ENCODE measurements around the gene NUP62CL. TPM values are rescaled to one million over a fixed set of nuclear protein-coding genes. Genes with fewer than 3 reads are reported as not detected.

Gene NUP62CL
- total and polyA plus RNA-seq, 2 donors (not counting 1 experiment from before 2014, with no cell fraction given) = 0.89 to 3.2 TPM

GRCh38 chrX:107206697-107207065 is 448 bp upstream of the NUP62CL start:
- POLR2A ChIA-PET = no interaction called here
- no peak overlapping the region for H3K9ac ChIP-seq (ENCODE audit: low read length)

GRCh38 chrX:107204068-107204605 is 2.1 kb downstream of the NUP62CL start:
- H3K4me1 Mint-ChIP-seq = peaks cover 9% of the 10 kb centered on the region
- no peak overlapping the region for H3K4me3 ChIP-seq (ENCODE audit: control extremely low read depth in 1 of 5, extremely low read depth in 1 of 5, insufficient read depth in 1 of 5, low read depth in 2 of 5, low read length in 4 of 5)
- POLR2A ChIA-PET = no interaction called here

More at GRCh38 chrX:107206697-107207065, 448 bp upstream of the NUP62CL start:
- Mint-ChIP-seq H3K9me3 (ENCODE audit: insufficient read depth) (no peaks in the 10 kb centered on the region), H3K27ac (peak overlapping the region; percentile 59), H3K4me1 (peaks cover 9% of the 10 kb centered on the region), H3K4me3 (peak overlapping the region; percentile 95), H3K27me3 (no peaks in the 10 kb centered on the region)
- CTCF ChIA-PET = no interaction called here
- peak overlapping the region; percentile 63 for H2AFZ ChIP-seq (ENCODE audit: insufficient read depth, low read depth, low read length, poor library complexity, severe bottlenecking)
- peak overlapping the region in 4 of 5 experiments; percentile 51 to 69 (median 59) for H3K4me3 ChIP-seq (ENCODE audit: control extremely low read depth in 1 of 5, extremely low read depth in 1 of 5, insufficient read depth in 1 of 5, low read depth in 2 of 5, low read length in 4 of 5)
- peaks cover 3 to 4% of the 10 kb centered on the region in 2 donors for H3K4me1 ChIP-seq (ENCODE audit: control insufficient read depth in 2 of 2, insufficient read depth in 2 of 2, low read length in 2 of 2)
- no peak for ATAC-seq (ENCODE audit: low read depth)
- no peaks in the 10 kb centered on the region for H4K20me1 ChIP-seq (ENCODE audit: control insufficient read depth, insufficient read depth, low read length, poor library complexity, severe bottlenecking)
- TF ChIP-seq CTCF (IDR thresholded peaks at IDR 0.05) (no peak), EZH2 (IDR thresholded peaks at IDR 0.05; ENCODE audit: borderline replicate concordance, insufficient read depth, low read depth, low read length, poor library complexity, severe bottlenecking) (no peak)
- peak overlapping the region; percentile 72 for H3K4me2 ChIP-seq (replicated peaks; ENCODE audit: low read depth, low read length, poor library complexity, severe bottlenecking)
- WGBS (ENCODE audit: insufficient coverage) = 100% methylated on average over 1 of the region's 9 CpGs
- H3K36me3 ChIP-seq (replicated peaks in 1 of 2; ENCODE audit: control extremely low read depth in 1 of 2, control insufficient read depth in 1 of 2, extremely low read depth in 1 of 2, insufficient read depth in 2 of 2, low read length in 1 of 2) = no peaks in the 10 kb centered on the region
- no peaks in the 10 kb centered on the region for H3K27me3 ChIP-seq (replicated peaks in 1 of 4; ENCODE audit: control extremely low read depth in 1 of 4, control insufficient read depth in 3 of 4, insufficient read depth in 4 of 4, low read length in 3 of 4)
- no peak overlapping the region for H3K27ac ChIP-seq (ENCODE audit: low read length in 2 of 2)
- H3K79me2 ChIP-seq (ENCODE audit: control insufficient read depth, insufficient read depth, low read length) = no peaks in the 10 kb centered on the region
- no peaks in the 10 kb centered on the region for H3K9me3 ChIP-seq (ENCODE audit: control extremely low read depth in 1 of 3, control insufficient read depth in 2 of 3, insufficient read depth in 1 of 3, low read length in 2 of 3)
- DNase-seq = no peak
- intact Hi-C loops (cut with micrococcal nuclease) = loop anchor here (2.0 to 5.0 kb wide), 2 partner anchors 89 to 422 kb away; partner anchors contain the start of genes PRPS1 and RBM41

More at GRCh38 chrX:107204068-107204605, 2.1 kb downstream of the NUP62CL start:
- H3K27me3 ChIP-seq (replicated peaks in 1 of 4; ENCODE audit: control extremely low read depth in 1 of 4, control insufficient read depth in 3 of 4, insufficient read depth in 4 of 4, low read length in 3 of 4) = no peaks in the 10 kb centered on the region
- no peaks in the 10 kb centered on the region for H3K27me3 Mint-ChIP-seq
- ATAC-seq (ENCODE audit: low read depth) = no peak
- H3K9me3 Mint-ChIP-seq (ENCODE audit: insufficient read depth) = no peaks in the 10 kb centered on the region
- TF ChIP-seq CTCF (IDR thresholded peaks at IDR 0.05) = no peak
- TF ChIP-seq EZH2 (IDR thresholded peaks at IDR 0.05; ENCODE audit: borderline replicate concordance, insufficient read depth, low read depth, low read length, poor library complexity, severe bottlenecking) = no peak
- no peaks in the 10 kb centered on the region for H3K36me3 ChIP-seq (replicated peaks in 1 of 2; ENCODE audit: control extremely low read depth in 1 of 2, control insufficient read depth in 1 of 2, extremely low read depth in 1 of 2, insufficient read depth in 2 of 2, low read length in 1 of 2)
- intact Hi-C loops (cut with micrococcal nuclease) = no loop called here
- peaks cover 3 to 4% of the 10 kb centered on the region in 2 donors for H3K4me1 ChIP-seq (ENCODE audit: control insufficient read depth in 2 of 2, insufficient read depth in 2 of 2, low read length in 2 of 2)
- H2AFZ ChIP-seq (ENCODE audit: insufficient read depth, low read depth, low read length, poor library complexity, severe bottlenecking) = no peak overlapping the region
- no peak overlapping the region for H3K9ac ChIP-seq (ENCODE audit: low read length)
- no CpG with 5 or more reads among the region's 6 CpGs for WGBS (ENCODE audit: insufficient coverage)
- no peak for DNase-seq
- CTCF ChIA-PET = no interaction called here
- H3K9me3 ChIP-seq (ENCODE audit: control extremely low read depth in 1 of 3, control insufficient read depth in 2 of 3, insufficient read depth in 1 of 3, low read length in 2 of 3) = no peaks in the 10 kb centered on the region
- no peak overlapping the region for H3K27ac Mint-ChIP-seq
- no peak overlapping the region for H3K27ac ChIP-seq (ENCODE audit: low read length in 2 of 2)
- no peak overlapping the region for H3K4me3 Mint-ChIP-seq
- no peak overlapping the region for H3K4me2 ChIP-seq (replicated peaks; ENCODE audit: low read depth, low read length, poor library complexity, severe bottlenecking)
- H3K79me2 ChIP-seq (ENCODE audit: control insufficient read depth, insufficient read depth, low read length) = no peaks in the 10 kb centered on the region
- H4K20me1 ChIP-seq (ENCODE audit: control insufficient read depth, insufficient read depth, low read length, poor library complexity, severe bottlenecking) = no peaks in the 10 kb centered on the region

Measured in B cell (primary cell).